Measurements from ENCODE around the gene ZBTB7C. TPM values are rescaled to one million over a fixed set of nuclear protein-coding genes. Genes with fewer than 3 reads are reported as not detected.

The ZBTB7C gene
- total RNA-seq, 1 donor from 2014 or later: 14.2 TPM

- DNase-seq (ENCODE audit: low spot score): no peak
These were observed 82.1 kb downstream of the ZBTB7C start for GRCh38 chr18:48326901-48327675.

- no peak for DNase-seq (ENCODE audit: low spot score)
These were observed 84.0 kb downstream of the ZBTB7C start for GRCh38 chr18:48325115-48325665.

DNA sequence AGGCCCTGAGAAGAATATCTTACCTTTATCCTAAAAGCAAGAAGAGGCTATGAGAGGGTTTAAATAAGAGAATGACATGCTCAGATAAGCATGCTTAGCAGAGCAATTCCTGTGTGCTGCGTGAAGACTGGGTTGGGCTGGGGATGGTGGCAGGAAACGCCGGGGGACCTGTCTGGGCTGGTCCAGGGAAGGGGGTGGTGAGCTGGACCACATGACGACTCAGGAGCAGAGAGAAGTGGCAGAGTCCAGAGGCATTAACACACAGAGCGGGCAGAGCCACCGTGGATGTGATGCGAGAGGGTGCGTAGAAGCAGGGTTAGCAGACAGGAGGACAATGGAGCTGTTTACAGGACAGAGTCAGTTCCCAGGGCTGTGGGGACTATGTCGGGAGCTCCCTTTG, 84.5 kb downstream of the ZBTB7C start:
- DNase-seq (ENCODE audit: low spot score): no peak

GRCh38 chr18:48323151-48323550, 86.0 kb downstream of the ZBTB7C start:
- DNase-seq (ENCODE audit: low spot score): no peak

DNA sequence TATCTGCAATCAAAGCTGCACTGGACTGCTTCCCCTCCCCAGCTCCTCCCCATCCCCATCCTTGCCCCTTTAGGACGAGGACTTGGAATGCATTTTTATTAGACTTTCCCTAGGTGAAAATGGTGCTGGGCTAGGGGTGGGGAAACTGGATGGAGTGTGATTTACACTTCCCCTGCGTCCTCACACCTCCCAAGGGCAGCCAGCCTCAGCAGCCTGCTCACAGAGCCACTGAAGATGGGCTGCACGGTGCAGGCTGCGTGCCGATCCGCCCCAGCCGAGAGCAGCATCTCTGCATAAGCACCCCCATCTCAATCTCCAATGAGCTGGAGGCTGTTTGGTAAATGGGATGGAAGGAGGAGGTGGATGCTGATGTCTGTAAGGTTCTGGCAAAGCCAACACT, 87.6 kb downstream of the ZBTB7C start:
- DNase-seq (ENCODE audit: low spot score): no peak

- no peak for DNase-seq (ENCODE audit: low spot score)
These were observed 88.1 kb downstream of the ZBTB7C start for GRCh38 chr18:48321121-48321520.

GRCh38 chr18:48320639-48320945, 88.6 kb downstream of the ZBTB7C start:
- no peak for DNase-seq (ENCODE audit: low spot score)

DNA sequence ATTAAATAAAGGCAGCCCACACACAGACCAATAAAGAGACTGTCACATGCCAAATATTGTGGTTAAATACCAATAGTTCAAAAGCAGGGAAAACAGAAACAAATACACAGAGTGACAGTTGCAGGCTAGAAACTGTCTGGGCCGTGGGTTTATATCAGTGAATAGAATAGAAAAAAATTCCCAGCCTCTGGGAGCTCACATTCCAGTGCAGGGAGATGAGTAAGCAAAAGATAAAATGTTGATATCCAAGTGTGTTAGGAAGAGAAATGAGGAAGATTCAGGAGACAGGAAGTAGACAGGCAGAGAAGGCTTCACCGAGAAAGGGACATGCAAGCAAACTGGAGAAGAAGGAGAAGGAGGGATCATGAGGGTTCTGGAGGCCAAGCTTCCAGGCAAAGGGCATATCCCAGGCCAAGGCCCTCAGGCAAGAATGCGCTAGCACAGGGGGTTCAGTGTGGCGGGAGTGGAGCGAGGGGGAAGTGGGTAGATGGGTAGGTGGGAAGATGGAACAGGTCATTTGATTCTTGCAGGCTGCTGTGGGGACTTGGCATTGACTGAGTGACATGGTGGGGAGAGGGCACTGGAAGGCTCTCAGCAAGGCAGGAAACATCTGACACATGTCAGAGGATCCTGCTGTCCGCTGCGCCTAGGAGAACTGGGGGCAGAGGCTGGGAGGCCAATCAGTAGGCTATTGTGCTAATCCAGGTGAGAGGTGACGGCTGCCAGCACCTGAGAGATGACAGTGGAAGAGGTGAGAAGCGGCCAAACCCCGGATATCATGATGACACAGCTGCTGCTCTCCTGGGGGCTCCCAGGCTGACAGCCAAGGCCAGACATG, 89.2 kb downstream of the ZBTB7C start:
- DNase-seq (ENCODE audit: low spot score): no peak

GRCh38 chr18:48318436-48318835, 90.7 kb downstream of the ZBTB7C start:
- no peak for DNase-seq (ENCODE audit: low spot score)

DNA sequence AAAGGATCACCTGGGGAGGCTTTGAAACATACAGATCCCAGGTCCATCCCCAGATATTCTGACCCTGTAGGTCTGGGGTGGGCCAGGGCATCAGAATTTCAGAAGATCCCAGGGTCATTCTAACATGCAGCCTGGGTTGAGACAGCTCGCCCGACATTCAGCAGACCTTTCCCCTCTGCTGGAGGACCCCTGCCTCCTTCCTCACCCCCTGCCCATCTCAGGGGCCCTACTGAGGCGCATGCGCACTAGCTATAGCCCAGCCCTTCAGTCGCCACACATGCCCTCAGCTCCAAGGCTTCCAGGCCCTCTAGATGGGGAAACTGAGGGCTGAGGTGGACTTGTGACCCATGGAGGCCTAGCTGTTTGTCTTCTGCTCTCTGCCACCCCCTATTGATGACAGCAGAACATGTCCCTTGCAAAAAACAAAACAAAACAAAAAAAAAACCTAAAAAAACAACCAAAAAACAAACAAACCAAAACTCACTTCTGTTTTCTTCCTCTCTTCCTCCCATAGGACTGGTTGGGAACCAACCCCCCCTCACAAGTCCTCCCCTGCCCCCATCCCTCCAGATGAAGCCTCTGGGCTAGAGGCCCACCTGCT, 91.3 kb downstream of the ZBTB7C start:
- DNase-seq (ENCODE audit: low spot score): no peak

- DNase-seq (ENCODE audit: low spot score): no peak
These were observed 93.0 kb downstream of the ZBTB7C start for GRCh38 chr18:48316177-48316576.

DNA sequence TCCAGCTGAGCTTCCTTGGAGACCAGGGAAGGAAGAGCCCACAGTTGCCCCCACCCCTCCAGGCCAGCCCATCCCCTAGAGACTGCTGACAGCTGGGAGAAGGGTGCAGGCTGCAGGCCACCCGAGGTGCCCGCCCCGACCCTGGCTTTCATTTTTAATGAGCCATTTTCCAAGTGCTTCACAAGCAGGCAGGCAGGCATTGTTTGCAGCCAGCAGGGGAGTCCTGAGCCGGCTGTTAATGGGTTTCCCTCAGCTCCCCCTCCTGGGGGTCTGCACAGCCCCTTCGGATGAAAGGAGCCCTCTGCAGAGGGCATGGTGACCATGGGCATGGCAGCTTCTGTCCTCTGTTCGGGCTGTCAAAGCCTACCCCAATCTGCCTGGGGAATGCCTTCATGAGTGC, 94.5 kb downstream of the ZBTB7C start:
- no peak for DNase-seq (ENCODE audit: low spot score)

- no peak for DNase-seq (ENCODE audit: low spot score)
These were observed 95.4 kb downstream of the ZBTB7C start for GRCh38 chr18:48313792-48314191.

DNA sequence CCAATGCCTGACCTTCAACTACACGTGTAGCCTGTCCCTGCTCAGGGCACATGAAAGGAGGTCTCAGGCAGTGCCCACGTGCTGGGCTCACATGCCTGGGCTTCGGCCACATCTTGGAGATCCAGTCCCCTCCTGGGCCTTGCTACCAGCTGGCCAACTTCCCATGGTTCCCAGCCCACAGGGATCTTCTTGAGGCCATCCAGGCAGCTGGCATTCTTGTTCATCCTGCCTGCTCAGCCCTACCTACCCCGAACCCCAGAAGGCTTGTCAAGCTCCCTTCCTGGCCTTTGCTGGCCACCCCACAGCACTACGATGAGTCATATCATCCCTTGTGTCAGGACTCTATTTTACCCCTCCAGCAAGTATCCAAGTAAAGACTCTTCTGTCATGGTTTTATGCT, 97.1 kb downstream of the ZBTB7C start:
- no peak for DNase-seq (ENCODE audit: low spot score)

- DNase-seq (ENCODE audit: low spot score): peak; percentile 79
These were observed 98.2 kb downstream of the ZBTB7C start for GRCh38 chr18:48310999-48311398.

DNA sequence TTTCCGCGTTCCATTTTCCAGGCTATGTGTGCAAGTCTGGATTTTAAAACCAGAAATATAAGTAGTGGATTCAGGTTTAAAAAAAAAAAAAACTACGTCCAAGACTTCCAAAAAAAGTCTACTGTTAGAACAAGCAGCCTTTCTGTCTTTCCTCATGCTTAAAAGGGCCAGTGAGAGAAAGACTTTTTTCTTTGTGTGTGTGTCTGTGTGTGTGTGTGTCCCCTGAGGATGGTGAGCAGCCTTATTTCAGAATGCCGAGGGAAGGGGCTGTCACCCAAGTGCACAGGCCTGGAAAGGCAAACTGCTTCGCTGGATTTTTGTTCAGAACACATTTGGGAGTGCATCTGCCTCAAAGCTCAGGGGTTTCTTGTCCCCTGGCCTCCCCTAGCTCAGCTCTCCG, 98.8 kb downstream of the ZBTB7C start:
- no peak for DNase-seq (ENCODE audit: low spot score)

- peak; percentile 59 for DNase-seq (ENCODE audit: low spot score)
These were observed 100.2 kb downstream of the ZBTB7C start for GRCh38 chr18:48308755-48309575.

GRCh38 chr18:48308027-48308635, 101.1 kb downstream of the ZBTB7C start:
- no peak for DNase-seq (ENCODE audit: low spot score)

DNA sequence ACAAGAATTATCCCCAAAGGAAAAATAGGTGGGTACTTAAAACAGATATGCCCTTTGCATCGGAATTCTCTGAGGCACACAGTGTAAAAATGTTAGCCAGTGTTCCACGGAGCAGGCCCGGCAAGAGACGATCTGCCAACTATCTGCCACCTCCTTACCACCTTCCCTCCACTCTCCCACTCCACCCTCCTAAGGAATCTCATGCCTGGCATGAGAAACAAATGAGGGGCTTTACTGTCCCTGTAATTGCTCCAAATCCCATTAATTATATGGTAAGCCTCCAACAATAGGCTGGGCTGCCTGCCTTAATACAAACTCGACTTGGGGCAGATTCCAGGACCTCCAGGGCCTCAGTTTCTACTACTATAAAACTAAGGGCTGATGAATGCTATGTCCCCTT, 102.3 kb downstream of the ZBTB7C start:
- DNase-seq (ENCODE audit: low spot score): no peak

DNA sequence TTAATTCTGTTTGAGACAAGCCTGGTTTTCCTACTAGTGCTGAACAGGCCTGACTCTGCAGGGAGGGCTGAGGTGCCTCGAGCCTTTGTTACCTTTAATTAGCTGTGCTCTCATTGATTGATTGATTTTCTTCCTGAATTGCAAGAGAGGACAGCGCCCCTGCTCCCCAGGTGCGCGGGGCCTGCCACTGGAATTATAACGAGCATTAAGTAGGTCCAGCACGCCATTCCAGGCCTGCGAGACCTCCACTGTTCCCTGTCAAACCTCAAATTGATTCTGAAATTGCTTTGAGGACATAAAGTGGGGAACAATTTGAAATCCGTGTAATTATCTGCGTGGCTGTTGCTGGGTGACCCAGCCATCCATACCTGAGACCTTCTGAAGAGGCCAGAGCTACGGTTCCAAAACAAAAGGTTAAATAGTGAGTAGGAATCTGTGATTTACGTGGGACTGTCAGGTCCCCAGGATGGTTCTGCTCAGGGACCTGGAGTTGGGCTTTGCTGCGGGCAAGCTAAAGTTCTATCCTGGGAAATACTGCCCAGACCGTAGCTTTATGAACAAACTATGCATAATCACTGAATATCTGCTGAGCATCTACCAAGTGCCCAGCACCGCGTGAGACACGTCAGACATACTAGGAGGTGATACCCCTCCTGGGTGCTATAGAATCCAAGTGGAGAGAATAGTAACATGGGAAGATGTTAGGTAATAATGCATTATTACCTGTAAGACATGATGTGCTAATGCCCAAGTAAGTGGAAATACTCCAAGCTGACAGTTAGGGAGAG, 104.1 kb downstream of the ZBTB7C start:
- peak; percentile 81 for DNase-seq (ENCODE audit: low spot score)
